Endothelial cell (in vitro differentiated cells): ENCODE measurements around the gene VANGL1. TPM values are rescaled to one million over a fixed set of nuclear protein-coding genes. Genes with fewer than 3 reads are reported as not detected.

ENCODE experiments used
- DNase-seq: peaks from one replicate; pipeline ENCODE4 v3.0.0; 2021; ENCODE audit warnings: low spot score
- H3K27ac Mint-ChIP-seq: one replicate; pipeline ENCODE4 v1.8.0; 2021; ENCODE audit warnings: mixed read lengths, inconsistent platforms; ENCODE audit not compliant: unreplicated experiment
- H3K27me3 Mint-ChIP-seq: one replicate; pipeline ENCODE4 v1.8.0; 2021; ENCODE audit warnings: mild to moderate bottlenecking, moderate library complexity, mixed read lengths, inconsistent platforms; ENCODE audit not compliant: unreplicated experiment
- H3K36me3 Mint-ChIP-seq: one replicate; pipeline ENCODE4 v1.8.0; 2021; ENCODE audit warnings: mild to moderate bottlenecking, low read depth, mixed read lengths, inconsistent platforms; ENCODE audit not compliant: unreplicated experiment
- H3K4me1 Mint-ChIP-seq: one replicate; pipeline ENCODE4 v1.8.0; 2021; ENCODE audit warnings: mild to moderate bottlenecking, mixed read lengths, inconsistent platforms; ENCODE audit not compliant: unreplicated experiment
- H3K4me3 Mint-ChIP-seq: one replicate; pipeline ENCODE4 v1.8.0; 2021; ENCODE audit warnings: mild to moderate bottlenecking, mixed read lengths, inconsistent platforms; ENCODE audit not compliant: unreplicated experiment
- H3K9me3 Mint-ChIP-seq: one replicate; pipeline ENCODE4 v1.8.0; 2021; ENCODE audit warnings: mixed read lengths, inconsistent platforms; ENCODE audit not compliant: unreplicated experiment
- CTCF ChIP-seq: fragments of 200-600 bp; sonication (generic); IDR thresholded peaks from one replicate; pipeline ENCODE4 v1.5.0; 2021; ENCODE audit warnings: antibody characterized with exemption; ENCODE audit not compliant: unreplicated experiment
- total RNA-seq: library from RNA; stranded (reverse); fragmentation: NEBNext Ultra II Directional; extraction: Animal tissue kit (Norgen Biotek cat#: 25700); gene quantifications from one replicate; pipeline ENCODE4 v1.2.1, GENCODE V29; 2021; ENCODE audit not compliant: unreplicated experiment

Gene VANGL1
- total RNA-seq, 1 donor from 2014 or later: 14.9 TPM

DNA sequence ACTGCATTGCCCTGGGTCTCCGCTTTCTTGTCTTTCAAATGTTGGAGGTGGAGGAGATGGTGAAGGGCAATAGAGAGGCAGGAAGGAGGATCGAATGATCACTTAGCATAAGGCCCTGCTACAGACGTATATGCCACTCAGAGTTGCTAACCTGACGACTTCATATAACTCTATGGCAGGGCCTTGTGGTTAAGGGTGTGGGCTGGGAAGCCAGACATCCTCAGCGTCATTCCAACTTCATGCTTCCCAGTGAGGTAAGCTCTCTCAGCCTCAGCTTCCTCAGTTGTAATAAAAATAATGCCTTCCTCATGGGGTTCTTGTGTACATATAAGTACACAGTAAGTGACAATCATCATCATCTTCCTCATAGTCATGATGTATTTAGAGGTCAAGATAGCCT is 72.1 kb downstream of the VANGL1 start:
- H3K4me3 Mint-ChIP-seq: no peak overlapping the region
- H3K36me3 Mint-ChIP-seq: no peaks in the 10 kb centered on the region
- H3K27ac Mint-ChIP-seq: no peak overlapping the region
- TF ChIP-seq CTCF: no peak
- H3K4me1 Mint-ChIP-seq: peaks cover 19% of the 10 kb centered on the region
- no peak for DNase-seq
- peaks cover 2% of the 10 kb centered on the region for H3K27me3 Mint-ChIP-seq
- no peaks in the 10 kb centered on the region for H3K9me3 Mint-ChIP-seq

GRCh38 chr1:115714572-115715141 is 72.9 kb downstream of the VANGL1 start:
- Mint-ChIP-seq H3K4me3 (no peak overlapping the region), H3K27me3 (peaks cover 2% of the 10 kb centered on the region), H3K4me1 (peaks cover 19% of the 10 kb centered on the region), H3K9me3 (no peaks in the 10 kb centered on the region), H3K36me3 (no peaks in the 10 kb centered on the region), H3K27ac (peak overlapping the region; percentile 22)
- DNase-seq: no peak
- TF ChIP-seq CTCF: no peak

DNA sequence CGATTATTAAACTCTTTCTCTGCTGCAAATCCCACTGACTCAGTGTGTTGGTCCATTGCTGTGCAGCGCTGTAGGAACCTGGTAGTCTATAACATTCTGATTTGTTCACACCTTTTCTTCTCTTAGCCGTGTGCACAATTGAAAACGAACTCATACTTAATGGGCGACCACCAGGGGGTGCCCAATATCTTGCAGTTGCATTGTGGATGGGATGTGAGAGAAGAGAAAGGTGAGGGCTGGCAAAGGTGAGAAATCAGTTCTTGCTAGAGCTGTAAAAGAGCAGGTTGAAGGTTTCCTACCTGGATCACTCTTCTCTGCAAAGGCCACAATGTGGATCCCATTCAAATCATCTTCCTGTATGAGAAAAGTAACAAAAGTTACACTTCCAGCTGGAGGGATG is 75.8 kb downstream of the VANGL1 start:
- no peaks in the 10 kb centered on the region for H3K36me3 Mint-ChIP-seq
- H3K9me3 Mint-ChIP-seq: no peaks in the 10 kb centered on the region
- H3K27ac Mint-ChIP-seq: no peak overlapping the region
- peak; percentile 86 for TF ChIP-seq CTCF
- peaks cover 19% of the 10 kb centered on the region for H3K4me1 Mint-ChIP-seq
- H3K4me3 Mint-ChIP-seq: no peak overlapping the region
- DNase-seq: peak; percentile 75
- peaks cover 2% of the 10 kb centered on the region for H3K27me3 Mint-ChIP-seq

DNA sequence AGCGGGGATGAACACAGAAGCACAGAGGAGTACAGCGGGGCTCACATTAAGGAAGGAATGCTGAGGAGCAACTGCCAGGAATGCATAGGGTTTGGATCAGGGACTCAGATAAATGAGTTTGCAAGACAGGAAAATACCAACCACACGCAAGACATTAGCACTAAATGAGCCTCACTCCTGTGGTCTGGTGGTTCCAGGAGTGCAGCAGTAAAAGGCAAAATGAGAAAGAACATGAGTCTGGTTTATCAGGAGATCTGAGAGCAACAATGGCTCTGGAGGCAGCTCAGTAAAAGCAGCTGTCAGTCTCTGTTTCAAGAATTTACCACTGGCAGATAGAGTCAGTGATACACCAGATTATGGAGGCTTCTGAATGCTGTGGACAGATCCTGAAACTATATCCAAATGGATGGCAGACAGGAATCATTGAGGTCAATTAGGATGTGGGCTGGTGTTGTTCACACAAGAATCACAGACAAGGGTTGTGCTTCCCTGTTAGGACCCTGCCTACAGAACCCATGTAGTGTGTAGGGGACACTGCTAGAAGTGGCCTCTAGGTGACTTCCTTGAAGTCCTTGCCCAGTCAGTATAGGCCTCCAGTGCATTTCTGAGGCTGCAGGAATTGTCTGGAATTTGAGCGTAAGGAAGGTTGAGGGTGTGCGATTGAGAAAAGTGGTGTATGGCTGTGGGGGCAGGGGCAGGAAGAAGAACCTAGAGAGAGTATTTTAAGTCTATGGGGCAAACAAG is 76.4 kb downstream of the VANGL1 start:
- Mint-ChIP-seq H3K27me3 (peaks cover 2% of the 10 kb centered on the region), H3K4me3 (no peak overlapping the region), H3K36me3 (no peaks in the 10 kb centered on the region), H3K4me1 (peaks cover 16% of the 10 kb centered on the region), H3K9me3 (no peaks in the 10 kb centered on the region), H3K27ac (no peak overlapping the region)
- no peak for DNase-seq
- TF ChIP-seq CTCF: no peak

DNA sequence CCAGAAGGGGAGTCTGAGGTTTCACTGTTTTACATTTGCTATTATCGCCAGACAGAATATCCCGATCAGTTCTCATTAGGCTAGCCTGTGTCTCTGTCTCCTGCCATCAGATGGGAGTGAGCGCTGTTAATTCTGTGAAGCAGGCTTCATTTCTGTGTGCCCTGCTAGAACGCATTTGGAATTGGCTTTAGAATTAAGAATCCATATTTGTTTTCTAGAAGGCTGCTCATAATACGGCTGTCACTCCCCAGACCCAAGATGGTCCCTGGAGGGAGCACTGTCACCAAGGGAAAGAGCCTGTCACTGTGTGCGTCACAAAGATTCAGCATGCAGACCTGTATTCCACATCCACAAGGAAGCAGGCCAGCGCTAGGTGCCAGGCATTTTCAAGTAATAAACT is 77.5 kb downstream of the VANGL1 start:
- peaks cover 21% of the 10 kb centered on the region for H3K4me1 Mint-ChIP-seq
- no peak overlapping the region for H3K4me3 Mint-ChIP-seq
- no peak overlapping the region for H3K27ac Mint-ChIP-seq
- peaks cover 2% of the 10 kb centered on the region for H3K27me3 Mint-ChIP-seq
- H3K36me3 Mint-ChIP-seq: no peaks in the 10 kb centered on the region
- no peak for TF ChIP-seq CTCF
- no peak for DNase-seq
- no peaks in the 10 kb centered on the region for H3K9me3 Mint-ChIP-seq
